Measurements from ENCODE around the gene LPIN1.

DNA sequence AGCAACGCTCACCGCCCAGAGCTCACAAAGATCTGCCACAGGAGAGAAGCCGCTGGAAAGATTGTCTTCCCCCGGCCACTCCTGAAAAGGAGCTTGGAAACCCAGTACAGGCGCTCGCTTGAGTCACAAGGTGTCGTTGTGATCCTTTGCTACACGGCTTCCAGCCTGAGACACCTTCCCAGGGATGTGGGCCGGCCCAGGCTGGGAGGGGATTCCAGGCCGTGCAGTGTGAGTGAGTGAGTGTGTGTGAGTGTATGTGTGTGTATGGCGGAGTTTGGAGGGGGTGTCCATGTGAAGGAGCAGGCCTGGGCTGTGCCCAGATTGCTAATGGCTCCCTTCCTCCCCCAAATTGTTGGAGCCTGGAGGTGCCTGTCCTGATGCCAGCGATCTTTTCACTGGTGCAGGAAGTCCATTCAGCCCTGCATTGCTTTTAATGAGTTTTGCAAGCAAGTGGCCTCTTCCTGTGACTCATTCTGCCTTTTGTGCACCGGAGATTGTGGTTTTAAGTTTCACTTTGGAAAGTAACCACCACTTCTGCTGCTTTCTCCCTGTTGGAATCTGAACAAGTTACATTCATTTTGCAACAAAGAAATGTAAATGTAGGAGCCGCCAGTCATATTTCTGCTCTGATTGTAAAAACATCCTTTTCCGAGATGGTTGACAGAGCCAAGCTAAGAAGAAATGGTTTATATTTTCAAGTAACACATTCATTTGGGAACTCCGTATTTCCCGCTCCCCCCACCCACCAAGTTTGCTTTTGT, 83.7 kb downstream of the LPIN1 start:
- TF ChIP-seq, protein P1, sequence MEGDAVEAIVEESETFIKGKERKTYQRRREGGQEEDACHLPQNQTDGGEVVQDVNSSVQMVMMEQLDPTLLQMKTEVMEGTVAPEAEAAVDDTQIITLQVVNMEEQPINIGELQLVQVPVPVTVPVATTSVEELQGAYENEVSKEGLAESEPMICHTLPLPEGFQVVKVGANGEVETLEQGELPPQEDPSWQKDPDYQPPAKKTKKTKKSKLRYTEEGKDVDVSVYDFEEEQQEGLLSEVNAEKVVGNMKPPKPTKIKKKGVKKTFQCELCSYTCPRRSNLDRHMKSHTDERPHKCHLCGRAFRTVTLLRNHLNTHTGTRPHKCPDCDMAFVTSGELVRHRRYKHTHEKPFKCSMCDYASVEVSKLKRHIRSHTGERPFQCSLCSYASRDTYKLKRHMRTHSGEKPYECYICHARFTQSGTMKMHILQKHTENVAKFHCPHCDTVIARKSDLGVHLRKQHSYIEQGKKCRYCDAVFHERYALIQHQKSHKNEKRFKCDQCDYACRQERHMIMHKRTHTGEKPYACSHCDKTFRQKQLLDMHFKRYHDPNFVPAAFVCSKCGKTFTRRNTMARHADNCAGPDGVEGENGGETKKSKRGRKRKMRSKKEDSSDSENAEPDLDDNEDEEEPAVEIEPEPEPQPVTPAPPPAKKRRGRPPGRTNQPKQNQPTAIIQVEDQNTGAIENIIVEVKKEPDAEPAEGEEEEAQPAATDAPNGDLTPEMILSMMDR (IDR thresholded peaks at IDR 0.05), result peak; percentile 69
- TF ChIP-seq, protein P2, sequence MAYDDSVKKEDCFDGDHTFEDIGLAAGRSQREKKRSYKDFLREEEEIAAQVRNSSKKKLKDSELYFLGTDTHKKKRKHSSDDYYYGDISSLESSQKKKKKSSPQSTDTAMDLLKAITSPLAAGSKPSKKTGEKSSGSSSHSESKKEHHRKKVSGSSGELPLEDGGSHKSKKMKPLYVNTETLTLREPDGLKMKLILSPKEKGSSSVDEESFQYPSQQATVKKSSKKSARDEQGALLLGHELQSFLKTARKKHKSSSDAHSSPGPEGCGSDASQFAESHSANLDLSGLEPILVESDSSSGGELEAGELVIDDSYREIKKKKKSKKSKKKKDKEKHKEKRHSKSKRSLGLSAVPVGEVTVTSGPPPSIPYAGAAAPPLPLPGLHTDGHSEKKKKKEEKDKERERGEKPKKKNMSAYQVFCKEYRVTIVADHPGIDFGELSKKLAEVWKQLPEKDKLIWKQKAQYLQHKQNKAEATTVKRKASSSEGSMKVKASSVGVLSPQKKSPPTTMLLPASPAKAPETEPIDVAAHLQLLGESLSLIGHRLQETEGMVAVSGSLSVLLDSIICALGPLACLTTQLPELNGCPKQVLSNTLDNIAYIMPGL (CRISPR knock-in tag; IDR thresholded peaks at IDR 0.05; ENCODE audit: borderline replicate concordance), result no peak
- TF ChIP-seq, protein P3, sequence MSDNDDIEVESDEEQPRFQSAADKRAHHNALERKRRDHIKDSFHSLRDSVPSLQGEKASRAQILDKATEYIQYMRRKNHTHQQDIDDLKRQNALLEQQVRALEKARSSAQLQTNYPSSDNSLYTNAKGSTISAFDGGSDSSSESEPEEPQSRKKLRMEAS (IDR thresholded peaks at IDR 0.05), result peak; percentile 35
- TF ChIP-seq RFX5 (IDR thresholded peaks at IDR 0.05) (no peak), HDAC2 (IDR thresholded peaks at IDR 0.05) (no peak), KDM1A (IDR thresholded peaks at IDR 0.05; ENCODE audit: low read depth) (no peak), FOSB (CRISPR knock-in tag; IDR thresholded peaks at IDR 0.05) (no peak), NR3C1 (IDR thresholded peaks at IDR 0.05) (no peak), EP300 (IDR thresholded peaks at IDR 0.05) (no peak; a peak in 1 of 5 replicates), HOXB13 (CRISPR knock-in tag; IDR thresholded peaks at IDR 0.05; ENCODE audit: low read depth) (no peak), JUNB (IDR thresholded peaks at IDR 0.05) (0 out of 2 replicates have a peak, but pooled peaks have one; percentile 50), TP53 (CRISPR knock-in tag; IDR thresholded peaks at IDR 0.05) (no peak)
- TF ChIP-seq, protein P4, sequence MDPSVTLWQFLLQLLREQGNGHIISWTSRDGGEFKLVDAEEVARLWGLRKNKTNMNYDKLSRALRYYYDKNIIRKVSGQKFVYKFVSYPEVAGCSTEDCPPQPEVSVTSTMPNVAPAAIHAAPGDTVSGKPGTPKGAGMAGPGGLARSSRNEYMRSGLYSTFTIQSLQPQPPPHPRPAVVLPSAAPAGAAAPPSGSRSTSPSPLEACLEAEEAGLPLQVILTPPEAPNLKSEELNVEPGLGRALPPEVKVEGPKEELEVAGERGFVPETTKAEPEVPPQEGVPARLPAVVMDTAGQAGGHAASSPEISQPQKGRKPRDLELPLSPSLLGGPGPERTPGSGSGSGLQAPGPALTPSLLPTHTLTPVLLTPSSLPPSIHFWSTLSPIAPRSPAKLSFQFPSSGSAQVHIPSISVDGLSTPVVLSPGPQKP (IDR thresholded peaks at IDR 0.05; ENCODE audit: low read depth, low read length), result no peak

All from A549 (cell line).